Central memory CD8-positive, alpha-beta T cell (primary cell): ENCODE results near the gene SLC4A9.
A peak's percentile ranks its signal among the peaks of the same experiment; 100 is the strongest.
"Not testable (repeated sequence)": the region's sequence is repeated elsewhere in the genome, so short reads cannot be mapped to it uniquely, and the experiment has no call there.

Source experiments
- ATAC-seq: fragments of 150-1000 bp; cut with Tn5 transposase; replicated peaks from 2 replicates; pipeline ENCODE4 v1.10.0; 2022; ENCODE audit warnings: mild to moderate bottlenecking, moderate FRiP score, moderate number of reproducible peaks; ENCODE audit not compliant: poor library complexity, severe bottlenecking; ENCODE audit errors: extremely low read depth
- DNase-seq, 2 donors: peaks; one replicate each; pipeline ENCODE4 v3.0.0; 2021; ENCODE audit warnings: low spot score in 2 of 2
- H3K27ac Mint-ChIP-seq: one replicate; pipeline ENCODE4 v1.8.0; 2022; ENCODE audit warnings: low read depth, mild to moderate bottlenecking, moderate library complexity, mixed read lengths
- H3K27me3 Mint-ChIP-seq: one replicate; pipeline ENCODE4 v1.8.0; 2022; ENCODE audit warnings: mixed read lengths
- H3K36me3 Mint-ChIP-seq: one replicate; pipeline ENCODE4 v1.8.0; 2022; ENCODE audit warnings: mild to moderate bottlenecking, moderate library complexity, mixed read lengths; ENCODE audit not compliant: insufficient read depth
- H3K4me1 Mint-ChIP-seq: one replicate; pipeline ENCODE4 v1.8.0; 2022; ENCODE audit warnings: mixed read lengths
- H3K4me3 Mint-ChIP-seq: one replicate; pipeline ENCODE4 v1.8.0; 2022; ENCODE audit warnings: mild to moderate bottlenecking, moderate library complexity, mixed read lengths
- H3K9me3 Mint-ChIP-seq: one replicate; pipeline ENCODE4 v1.8.0; 2022; ENCODE audit warnings: mixed read lengths

Gene SLC4A9

GRCh38 chr5:140420665-140421361 is 60.8 kb downstream of the SLC4A9 start:
- Mint-ChIP-seq H3K27me3 (no peaks in the 10 kb centered on the region), H3K4me3 (peak overlapping the region; percentile 52), H3K4me1 (peaks cover 64% of the 10 kb centered on the region), H3K27ac (no peak overlapping the region), H3K36me3 (peaks cover 15% of the 10 kb centered on the region), H3K9me3 (no peaks in the 10 kb centered on the region)
- DNase-seq (no peak), ATAC-seq (no peak)

- DNase-seq, H3K4me3 Mint-ChIP-seq, H3K9me3 Mint-ChIP-seq, H3K27me3 Mint-ChIP-seq, ATAC-seq, H3K27ac Mint-ChIP-seq: not testable (repeated sequence)
- H3K36me3 Mint-ChIP-seq: peaks cover 13% of the 10 kb centered on the region
- peaks cover 62% of the 10 kb centered on the region for H3K4me1 Mint-ChIP-seq
Observed at GRCh38 chr5:140421375-140421774, 61.4 kb downstream of the SLC4A9 start.

- peaks cover 15% of the 10 kb centered on the region for H3K36me3 Mint-ChIP-seq
- H3K27ac Mint-ChIP-seq: no peak overlapping the region
- ATAC-seq: no peak
- H3K4me1 Mint-ChIP-seq: peaks cover 57% of the 10 kb centered on the region
- DNase-seq: no peak
- no peaks in the 10 kb centered on the region for H3K9me3 Mint-ChIP-seq
- H3K4me3 Mint-ChIP-seq: no peak overlapping the region
- no peaks in the 10 kb centered on the region for H3K27me3 Mint-ChIP-seq
Observed at GRCh38 chr5:140423609-140424008, 63.6 kb downstream of the SLC4A9 start.

- Mint-ChIP-seq H3K9me3 (no peaks in the 10 kb centered on the region), H3K4me3 (no peak overlapping the region), H3K4me1 (peaks cover 51% of the 10 kb centered on the region), H3K36me3 (peaks cover 15% of the 10 kb centered on the region), H3K27ac (no peak overlapping the region), H3K27me3 (no peaks in the 10 kb centered on the region)
- no peak for ATAC-seq
- DNase-seq: no peak
Observed at GRCh38 chr5:140424135-140424534, 64.1 kb downstream of the SLC4A9 start.
